ENCODE data around the gene NRP1.

DNA sequence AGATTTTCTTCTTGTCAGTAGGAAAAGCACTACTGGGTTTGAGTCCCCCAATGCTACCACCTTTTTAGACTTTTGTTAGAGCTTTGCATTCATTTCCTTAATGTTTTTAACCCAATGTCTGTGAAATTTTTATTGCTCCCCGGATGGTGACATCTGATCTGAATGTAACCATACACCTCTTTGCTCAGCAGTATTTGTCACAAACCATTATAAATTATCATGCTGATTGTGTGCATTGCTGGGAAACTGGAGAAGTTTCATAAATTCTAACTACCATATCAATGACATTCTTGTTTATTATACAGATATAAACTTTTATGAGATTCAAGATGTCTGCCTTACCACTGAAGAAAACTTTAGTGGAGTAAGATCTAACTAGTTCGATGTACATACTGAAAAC, 8.5 kb downstream of the NRP1 start:
- TF ChIP-seq, protein P1, sequence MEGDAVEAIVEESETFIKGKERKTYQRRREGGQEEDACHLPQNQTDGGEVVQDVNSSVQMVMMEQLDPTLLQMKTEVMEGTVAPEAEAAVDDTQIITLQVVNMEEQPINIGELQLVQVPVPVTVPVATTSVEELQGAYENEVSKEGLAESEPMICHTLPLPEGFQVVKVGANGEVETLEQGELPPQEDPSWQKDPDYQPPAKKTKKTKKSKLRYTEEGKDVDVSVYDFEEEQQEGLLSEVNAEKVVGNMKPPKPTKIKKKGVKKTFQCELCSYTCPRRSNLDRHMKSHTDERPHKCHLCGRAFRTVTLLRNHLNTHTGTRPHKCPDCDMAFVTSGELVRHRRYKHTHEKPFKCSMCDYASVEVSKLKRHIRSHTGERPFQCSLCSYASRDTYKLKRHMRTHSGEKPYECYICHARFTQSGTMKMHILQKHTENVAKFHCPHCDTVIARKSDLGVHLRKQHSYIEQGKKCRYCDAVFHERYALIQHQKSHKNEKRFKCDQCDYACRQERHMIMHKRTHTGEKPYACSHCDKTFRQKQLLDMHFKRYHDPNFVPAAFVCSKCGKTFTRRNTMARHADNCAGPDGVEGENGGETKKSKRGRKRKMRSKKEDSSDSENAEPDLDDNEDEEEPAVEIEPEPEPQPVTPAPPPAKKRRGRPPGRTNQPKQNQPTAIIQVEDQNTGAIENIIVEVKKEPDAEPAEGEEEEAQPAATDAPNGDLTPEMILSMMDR (IDR thresholded peaks at IDR 0.05), result no peak
- TF ChIP-seq POLR2A (IDR thresholded peaks at IDR 0.05), result no peak
